WTC11 (cell line): ENCODE data around the gene CUEDC1. TPM values are rescaled to one million over a fixed set of nuclear protein-coding genes. Genes with fewer than 3 reads are reported as not detected.

Experiments used
- ATAC-seq: fragments of 200-7000 bp; cut with Tn5 transposase; 2 replicates; pipeline ENCODE4 v1.10.0; 2021; ENCODE audit warnings: mild to moderate bottlenecking, moderate library complexity
- CTCF ChIA-PET: fragments of 300-600 bp; sonication (Branson Sonifier 250); formaldehyde crosslinking; loops from one replicate; lab custom pipeline; 2021; ENCODE audit warnings: antibody characterized with exemption; lab: Charles Lee
- POLR2A ChIA-PET: fragments of 350-600 bp; sonication (Branson Sonifier 250); formaldehyde crosslinking; loops from one replicate; lab custom pipeline; 2021; ENCODE audit warnings: antibody characterized with exemption; lab: Charles Lee
- DNase-seq: peaks from one replicate; pipeline ENCODE4 v3.0.0; 2021; ENCODE audit warnings: low spot score
- H3K27ac Mint-ChIP-seq: 2 replicates; pipeline ENCODE4 v1.8.0; 2021; ENCODE audit warnings: mixed read lengths
- H3K27me3 Mint-ChIP-seq: 2 replicates; pipeline ENCODE4 v1.8.0; 2021; ENCODE audit warnings: low read depth, mild to moderate bottlenecking, moderate library complexity, mixed read lengths
- H3K36me3 Mint-ChIP-seq: 2 replicates; pipeline ENCODE4 v1.8.0; 2021; ENCODE audit warnings: mixed read lengths
- H3K4me1 Mint-ChIP-seq: 2 replicates; pipeline ENCODE4 v1.8.0; 2022; ENCODE audit warnings: mixed read lengths
- H3K4me3 Mint-ChIP-seq: 2 replicates; pipeline ENCODE4 v1.8.0; 2021; ENCODE audit warnings: mild to moderate bottlenecking, moderate library complexity, mixed read lengths
- H3K9me3 Mint-ChIP-seq: 2 replicates; pipeline ENCODE4 v1.8.0; 2021; ENCODE audit warnings: mixed read lengths
- CREB1 ChIP-seq: sonication (generic); formaldehyde crosslinking; IDR thresholded peaks from 2 replicates; pipeline ENCODE4 v1.8.0; 2023; ENCODE audit warnings: mild to moderate bottlenecking, missing genetic modification reagents
- ELF4 ChIP-seq: sonication (generic); formaldehyde crosslinking; IDR thresholded peaks from 2 replicates; pipeline ENCODE4 v1.8.1; 2022; ENCODE audit warnings: low read depth, mild to moderate bottlenecking, moderate library complexity, missing genetic modification reagents
- FOXP1 ChIP-seq: sonication (generic); formaldehyde crosslinking; IDR thresholded peaks from 2 replicates; pipeline ENCODE4 v1.8.0; 2022; ENCODE audit warnings: missing genetic modification reagents, mild to moderate bottlenecking, moderate library complexity, borderline replicate concordance
- GRHL2 ChIP-seq: fragments of 250-450 bp; sonication (Bioruptor Pico); IDR thresholded peaks from 2 replicates; pipeline ENCODE4 v1.8.0; 2022; ENCODE audit warnings: mild to moderate bottlenecking, moderate library complexity; ENCODE audit not compliant: insufficient replicate concordance, severe bottlenecking
- HMGA2 ChIP-seq: fragments of 250-450 bp; sonication (Bioruptor Pico); IDR thresholded peaks from 2 replicates; pipeline ENCODE4 v1.4.0; 2021; ENCODE audit warnings: mild to moderate bottlenecking, moderate library complexity
- ZNF416 ChIP-seq: fragments of 250-450 bp; sonication (Bioruptor Pico); IDR thresholded peaks from 2 replicates; pipeline ENCODE4 v1.9.0; 2021; ENCODE audit warnings: mild to moderate bottlenecking, inconsistent platforms
- total RNA-seq: library from RNA; stranded (reverse); gene quantifications from 3 replicates; pipeline ENCODE4 v1.2.3, GENCODE V29; 2021
- TF ChIP-seq, protein P1 (sequence below): sonication (generic); formaldehyde crosslinking; IDR thresholded peaks from 2 replicates; pipeline ENCODE4 v1.8.0; 2022; ENCODE audit warnings: missing genetic modification reagents
- TF ChIP-seq, protein P2 (sequence below): sonication (generic); formaldehyde crosslinking; IDR thresholded peaks from 2 replicates; pipeline ENCODE4 v1.8.1; 2023; ENCODE audit warnings: mild to moderate bottlenecking, missing genetic modification reagents, borderline replicate concordance
- TF ChIP-seq, protein P3 (sequence below): fragments of 250-450 bp; sonication (Bioruptor Pico); IDR thresholded peaks from 2 replicates; pipeline ENCODE4 v1.9.0; 2021; ENCODE audit warnings: moderate library complexity, mild to moderate bottlenecking, inconsistent platforms, borderline replicate concordance
- TF ChIP-seq, protein P4 (sequence below): sonication (generic); formaldehyde crosslinking; IDR thresholded peaks from 2 replicates; pipeline ENCODE4 v1.8.0; 2022; ENCODE audit warnings: mild to moderate bottlenecking, missing genetic modification reagents
- TF ChIP-seq, protein P5 (sequence below): sonication (generic); formaldehyde crosslinking; IDR thresholded peaks from 2 replicates; pipeline ENCODE4 v1.8.1; 2022; ENCODE audit warnings: mild to moderate bottlenecking, moderate library complexity, missing genetic modification reagents

The CUEDC1 gene
- total RNA-seq, 1 experiment from 2014 or later = 12.2 TPM

DNA sequence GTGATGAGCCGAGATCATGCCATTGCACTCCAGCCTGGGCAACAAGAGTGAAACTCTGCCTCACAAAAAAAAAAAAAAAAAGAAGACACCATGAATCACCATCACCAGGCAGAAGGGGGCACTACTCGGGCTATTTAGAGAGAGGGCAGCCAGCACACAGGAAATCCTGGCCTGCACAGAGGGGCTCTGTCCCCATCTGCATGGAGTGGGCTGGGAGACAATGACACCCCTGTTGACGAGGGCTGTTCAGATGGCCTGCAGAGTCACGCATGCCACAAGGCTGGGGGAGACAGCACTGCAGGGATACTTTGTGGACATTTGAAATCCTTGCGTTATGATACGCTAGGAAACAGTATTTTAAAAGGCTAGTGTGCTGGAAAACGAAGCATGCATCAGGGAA lies 48.3 kb downstream of the CUEDC1 start:
- H3K27ac Mint-ChIP-seq = peak overlapping the region; percentile 79
- ATAC-seq = peak; percentile 82
- ChIA-PET CTCF (interaction anchor here (0.6 to 0.7 kb wide), 4 partner anchors 14 to 62 kb away, joined by 3 to 5 read pairs (median 4); no protein-coding TSS in a partner anchor), POLR2A (interaction anchor here (0.6 to 0.7 kb wide), 2 partner anchors 48 to 89 kb away, joined by 3 read pairs; no protein-coding TSS in a partner anchor)
- H3K36me3 Mint-ChIP-seq = no peaks in the 10 kb centered on the region
- TF ChIP-seq ELF4 = no peak
- TF ChIP-seq, protein P1, sequence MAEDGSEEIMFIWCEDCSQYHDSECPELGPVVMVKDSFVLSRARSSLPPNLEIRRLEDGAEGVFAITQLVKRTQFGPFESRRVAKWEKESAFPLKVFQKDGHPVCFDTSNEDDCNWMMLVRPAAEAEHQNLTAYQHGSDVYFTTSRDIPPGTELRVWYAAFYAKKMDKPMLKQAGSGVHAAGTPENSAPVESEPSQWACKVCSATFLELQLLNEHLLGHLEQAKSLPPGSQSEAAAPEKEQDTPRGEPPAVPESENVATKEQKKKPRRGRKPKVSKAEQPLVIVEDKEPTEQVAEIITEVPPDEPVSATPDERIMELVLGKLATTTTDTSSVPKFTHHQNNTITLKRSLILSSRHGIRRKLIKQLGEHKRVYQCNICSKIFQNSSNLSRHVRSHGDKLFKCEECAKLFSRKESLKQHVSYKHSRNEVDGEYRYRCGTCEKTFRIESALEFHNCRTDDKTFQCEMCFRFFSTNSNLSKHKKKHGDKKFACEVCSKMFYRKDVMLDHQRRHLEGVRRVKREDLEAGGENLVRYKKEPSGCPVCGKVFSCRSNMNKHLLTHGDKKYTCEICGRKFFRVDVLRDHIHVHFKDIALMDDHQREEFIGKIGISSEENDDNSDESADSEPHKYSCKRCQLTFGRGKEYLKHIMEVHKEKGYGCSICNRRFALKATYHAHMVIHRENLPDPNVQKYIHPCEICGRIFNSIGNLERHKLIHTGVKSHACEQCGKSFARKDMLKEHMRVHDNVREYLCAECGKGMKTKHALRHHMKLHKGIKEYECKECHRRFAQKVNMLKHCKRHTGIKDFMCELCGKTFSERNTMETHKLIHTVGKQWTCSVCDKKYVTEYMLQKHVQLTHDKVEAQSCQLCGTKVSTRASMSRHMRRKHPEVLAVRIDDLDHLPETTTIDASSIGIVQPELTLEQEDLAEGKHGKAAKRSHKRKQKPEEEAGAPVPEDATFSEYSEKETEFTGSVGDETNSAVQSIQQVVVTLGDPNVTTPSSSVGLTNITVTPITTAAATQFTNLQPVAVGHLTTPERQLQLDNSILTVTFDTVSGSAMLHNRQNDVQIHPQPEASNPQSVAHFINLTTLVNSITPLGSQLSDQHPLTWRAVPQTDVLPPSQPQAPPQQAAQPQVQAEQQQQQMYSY (CRISPR knock-in tag) = peak; percentile 74
- H3K4me3 Mint-ChIP-seq = no peak overlapping the region
- peak; percentile 63 for DNase-seq
- peaks cover 57% of the 10 kb centered on the region for H3K4me1 Mint-ChIP-seq
- H3K27me3 Mint-ChIP-seq = no peaks in the 10 kb centered on the region
- H3K9me3 Mint-ChIP-seq = no peaks in the 10 kb centered on the region

DNA sequence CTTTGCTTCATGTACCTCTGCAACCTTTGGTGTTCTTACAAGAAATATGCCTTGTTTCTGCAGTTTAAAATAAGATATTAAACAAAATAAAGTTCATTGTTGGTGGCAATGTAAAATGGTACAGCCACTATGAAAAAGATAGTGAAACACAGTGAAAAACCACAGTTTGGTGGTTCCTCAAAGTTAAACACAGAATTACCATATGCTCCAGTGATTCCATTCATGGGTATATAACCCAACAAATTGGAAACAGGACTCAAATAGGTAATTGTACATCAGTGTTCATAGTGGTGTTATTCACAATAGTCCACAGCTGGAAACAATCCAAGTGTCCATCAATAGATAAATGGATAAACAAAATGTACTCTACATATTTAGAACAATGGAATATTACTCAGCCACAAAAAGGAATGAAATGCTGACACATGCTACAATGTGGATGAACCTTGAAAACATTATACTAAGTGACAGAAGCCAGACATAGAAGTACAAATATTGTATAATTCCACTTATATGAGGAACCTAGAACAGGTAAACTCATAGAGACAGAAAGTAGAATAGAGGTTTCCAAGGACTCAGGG lies 49.2 kb downstream of the CUEDC1 start:
- DNase-seq (no peak), ATAC-seq (no peak)
- ChIA-PET CTCF (interaction anchor here (0.7 to 3.1 kb wide), 16 partner anchors 13 to 88 kb away, joined by 3 to 33 read pairs (median 6); partner anchors contain the start of gene CUEDC1), POLR2A (interaction anchor here (0.8 to 1.3 kb wide), 2 partner anchors 31 to 89 kb away, joined by 3 to 6 read pairs; no protein-coding TSS in a partner anchor)
- H3K27me3 Mint-ChIP-seq = no peaks in the 10 kb centered on the region
- TF ChIP-seq HMGA2 (CRISPR knock-in tag) (no peak), ZNF416 (CRISPR knock-in tag) (no peak), GRHL2 (CRISPR knock-in tag) (no peak), CREB1 (CRISPR knock-in tag) (no peak), FOXP1 (CRISPR knock-in tag) (no peak)
- TF ChIP-seq, protein P2, sequence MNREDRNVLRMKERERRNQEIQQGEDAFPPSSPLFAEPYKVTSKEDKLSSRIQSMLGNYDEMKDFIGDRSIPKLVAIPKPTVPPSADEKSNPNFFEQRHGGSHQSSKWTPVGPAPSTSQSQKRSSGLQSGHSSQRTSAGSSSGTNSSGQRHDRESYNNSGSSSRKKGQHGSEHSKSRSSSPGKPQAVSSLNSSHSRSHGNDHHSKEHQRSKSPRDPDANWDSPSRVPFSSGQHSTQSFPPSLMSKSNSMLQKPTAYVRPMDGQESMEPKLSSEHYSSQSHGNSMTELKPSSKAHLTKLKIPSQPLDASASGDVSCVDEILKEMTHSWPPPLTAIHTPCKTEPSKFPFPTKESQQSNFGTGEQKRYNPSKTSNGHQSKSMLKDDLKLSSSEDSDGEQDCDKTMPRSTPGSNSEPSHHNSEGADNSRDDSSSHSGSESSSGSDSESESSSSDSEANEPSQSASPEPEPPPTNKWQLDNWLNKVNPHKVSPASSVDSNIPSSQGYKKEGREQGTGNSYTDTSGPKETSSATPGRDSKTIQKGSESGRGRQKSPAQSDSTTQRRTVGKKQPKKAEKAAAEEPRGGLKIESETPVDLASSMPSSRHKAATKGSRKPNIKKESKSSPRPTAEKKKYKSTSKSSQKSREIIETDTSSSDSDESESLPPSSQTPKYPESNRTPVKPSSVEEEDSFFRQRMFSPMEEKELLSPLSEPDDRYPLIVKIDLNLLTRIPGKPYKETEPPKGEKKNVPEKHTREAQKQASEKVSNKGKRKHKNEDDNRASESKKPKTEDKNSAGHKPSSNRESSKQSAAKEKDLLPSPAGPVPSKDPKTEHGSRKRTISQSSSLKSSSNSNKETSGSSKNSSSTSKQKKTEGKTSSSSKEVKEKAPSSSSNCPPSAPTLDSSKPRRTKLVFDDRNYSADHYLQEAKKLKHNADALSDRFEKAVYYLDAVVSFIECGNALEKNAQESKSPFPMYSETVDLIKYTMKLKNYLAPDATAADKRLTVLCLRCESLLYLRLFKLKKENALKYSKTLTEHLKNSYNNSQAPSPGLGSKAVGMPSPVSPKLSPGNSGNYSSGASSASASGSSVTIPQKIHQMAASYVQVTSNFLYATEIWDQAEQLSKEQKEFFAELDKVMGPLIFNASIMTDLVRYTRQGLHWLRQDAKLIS = no peak
- TF ChIP-seq, protein P3, sequence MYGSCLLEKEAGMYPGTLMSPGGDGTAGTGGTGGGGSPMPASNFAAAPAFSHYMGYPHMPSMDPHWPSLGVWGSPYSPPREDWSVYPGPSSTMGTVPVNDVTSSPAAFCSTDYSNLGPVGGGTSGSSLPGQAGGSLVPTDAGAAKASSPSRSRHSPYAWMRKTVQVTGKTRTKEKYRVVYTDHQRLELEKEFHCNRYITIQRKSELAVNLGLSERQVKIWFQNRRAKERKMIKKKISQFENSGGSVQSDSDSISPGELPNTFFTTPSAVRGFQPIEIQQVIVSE = no peak
- TF ChIP-seq, protein P4, sequence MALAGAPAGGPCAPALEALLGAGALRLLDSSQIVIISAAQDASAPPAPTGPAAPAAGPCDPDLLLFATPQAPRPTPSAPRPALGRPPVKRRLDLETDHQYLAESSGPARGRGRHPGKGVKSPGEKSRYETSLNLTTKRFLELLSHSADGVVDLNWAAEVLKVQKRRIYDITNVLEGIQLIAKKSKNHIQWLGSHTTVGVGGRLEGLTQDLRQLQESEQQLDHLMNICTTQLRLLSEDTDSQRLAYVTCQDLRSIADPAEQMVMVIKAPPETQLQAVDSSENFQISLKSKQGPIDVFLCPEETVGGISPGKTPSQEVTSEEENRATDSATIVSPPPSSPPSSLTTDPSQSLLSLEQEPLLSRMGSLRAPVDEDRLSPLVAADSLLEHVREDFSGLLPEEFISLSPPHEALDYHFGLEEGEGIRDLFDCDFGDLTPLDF (CRISPR knock-in tag) = no peak
- TF ChIP-seq, protein P5, sequence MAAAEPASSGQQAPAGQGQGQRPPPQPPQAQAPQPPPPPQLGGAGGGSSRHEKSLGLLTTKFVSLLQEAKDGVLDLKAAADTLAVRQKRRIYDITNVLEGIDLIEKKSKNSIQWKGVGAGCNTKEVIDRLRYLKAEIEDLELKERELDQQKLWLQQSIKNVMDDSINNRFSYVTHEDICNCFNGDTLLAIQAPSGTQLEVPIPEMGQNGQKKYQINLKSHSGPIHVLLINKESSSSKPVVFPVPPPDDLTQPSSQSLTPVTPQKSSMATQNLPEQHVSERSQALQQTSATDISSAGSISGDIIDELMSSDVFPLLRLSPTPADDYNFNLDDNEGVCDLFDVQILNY (CRISPR knock-in tag) = no peak
- H3K36me3 Mint-ChIP-seq = no peaks in the 10 kb centered on the region
- peaks cover 56% of the 10 kb centered on the region for H3K4me1 Mint-ChIP-seq
- 0 out of 2 replicates have a peak overlapping the region, but pooled peaks have one; percentile 72 for H3K27ac Mint-ChIP-seq
- no peak overlapping the region for H3K4me3 Mint-ChIP-seq
- no peaks in the 10 kb centered on the region for H3K9me3 Mint-ChIP-seq
